ENCODE data around the gene BARX2.

The BARX2 gene

DNA sequence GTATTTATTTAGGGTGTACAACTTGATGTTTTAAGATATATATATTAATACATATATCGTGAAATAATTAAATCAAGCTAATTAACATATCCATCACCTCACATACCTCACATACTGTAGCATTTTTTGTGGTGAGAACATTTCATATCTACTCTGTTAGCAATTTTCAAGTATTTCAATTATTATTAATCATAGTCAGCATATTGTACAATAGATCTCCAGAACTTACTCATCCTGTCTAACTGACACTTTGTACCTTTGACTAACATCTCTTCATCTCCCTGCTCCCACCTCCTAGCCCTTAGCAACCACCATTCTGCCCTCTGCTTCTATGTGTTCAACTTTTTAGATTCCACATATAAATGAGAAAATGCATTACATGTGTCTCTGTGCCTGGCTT, 108.4 kb downstream of the BARX2 start:
- H3K4me1 ChIP-seq (ENCODE audit: insufficient read depth, low read length), result no peaks in the 10 kb centered on the region
- H3K36me3 ChIP-seq (ENCODE audit: insufficient read depth, low read length), result no peaks in the 10 kb centered on the region
- no peak overlapping the region for H2AFZ ChIP-seq (ENCODE audit: low read depth, low read length)
- no peaks in the 10 kb centered on the region for H3K27me3 ChIP-seq (ENCODE audit: insufficient read depth, low read length)
- H3K9me3 ChIP-seq (ENCODE audit: low read length), result no peaks in the 10 kb centered on the region
- H3K4me3 ChIP-seq (ENCODE audit: low read length), result no peak overlapping the region

DNA sequence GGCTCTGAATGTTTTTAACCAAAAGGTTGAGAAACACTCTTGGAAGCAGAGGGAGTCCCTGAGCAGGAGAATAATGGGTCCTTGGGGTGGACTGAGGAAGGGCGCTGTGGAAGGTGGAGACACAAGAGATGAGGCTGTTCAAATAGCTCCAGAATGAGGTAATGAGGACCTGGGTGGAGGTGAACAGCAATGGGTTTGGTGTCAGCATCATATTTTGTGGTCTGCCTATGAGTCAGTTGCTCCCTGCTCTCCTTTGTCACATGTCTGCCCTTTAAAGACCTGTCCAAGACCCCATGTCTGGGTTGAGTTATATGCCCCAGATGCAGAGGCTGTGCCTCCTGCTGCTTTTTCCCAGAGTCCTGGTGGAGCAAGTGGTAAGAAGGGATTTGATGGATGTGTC, 113.6 kb downstream of the BARX2 start:
- Histone ChIP-seq H3K9me3 (ENCODE audit: low read length) (no peaks in the 10 kb centered on the region), H3K27me3 (ENCODE audit: insufficient read depth, low read length) (peaks cover 1% of the 10 kb centered on the region), H3K4me1 (ENCODE audit: insufficient read depth, low read length) (no peaks in the 10 kb centered on the region), H3K36me3 (ENCODE audit: insufficient read depth, low read length) (no peaks in the 10 kb centered on the region), H3K4me3 (ENCODE audit: low read length) (no peak overlapping the region), H2AFZ (ENCODE audit: low read depth, low read length) (no peak overlapping the region)

DNA sequence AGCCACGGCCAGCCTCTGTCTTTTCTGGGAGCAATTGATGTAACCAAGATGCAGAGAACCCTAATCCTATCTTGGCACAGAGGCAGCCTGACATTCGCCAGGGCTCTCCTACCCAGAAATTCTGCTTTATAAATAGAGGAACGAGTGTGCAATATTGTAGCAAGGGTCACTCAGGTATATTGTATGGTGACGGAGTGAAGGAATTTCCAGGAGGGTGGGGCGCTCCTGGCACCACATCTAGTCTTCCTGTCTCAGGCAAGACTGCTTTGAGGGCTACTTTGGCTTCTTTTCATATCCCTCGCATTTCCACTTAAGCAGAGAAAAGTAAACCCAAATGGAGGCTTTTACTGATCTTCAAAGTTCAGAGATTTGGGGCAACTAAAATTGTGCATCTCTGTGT, 114.4 kb downstream of the BARX2 start:
- Histone ChIP-seq H3K4me3 (ENCODE audit: low read length) (no peak overlapping the region), H3K4me1 (ENCODE audit: insufficient read depth, low read length) (no peaks in the 10 kb centered on the region), H3K9me3 (ENCODE audit: low read length) (no peaks in the 10 kb centered on the region), H2AFZ (ENCODE audit: low read depth, low read length) (no peak overlapping the region), H3K36me3 (ENCODE audit: insufficient read depth, low read length) (no peaks in the 10 kb centered on the region), H3K27me3 (ENCODE audit: insufficient read depth, low read length) (peaks cover 2% of the 10 kb centered on the region)

DNA sequence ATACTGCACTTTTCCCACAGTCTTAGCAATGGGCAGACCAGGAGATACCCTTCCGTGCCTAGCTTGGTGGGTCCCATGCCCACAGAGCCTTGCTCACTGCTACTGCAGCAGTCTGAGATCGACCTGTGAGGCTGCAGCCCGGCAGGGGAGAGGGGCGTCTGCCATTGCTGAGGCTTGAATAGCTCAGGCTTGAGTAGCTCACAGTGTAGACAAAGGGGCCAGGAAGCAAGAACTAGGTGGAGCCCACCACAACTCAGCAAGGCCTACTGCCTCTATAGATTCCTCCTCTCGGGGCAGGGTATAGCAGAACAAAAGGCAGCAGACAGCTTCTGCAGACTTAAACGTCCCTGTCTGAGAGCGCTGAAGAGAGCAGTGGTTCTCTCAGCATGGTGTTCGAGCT, 118.1 kb downstream of the BARX2 start:
- H3K4me3 ChIP-seq (ENCODE audit: low read length), result no peak overlapping the region
- H3K36me3 ChIP-seq (ENCODE audit: insufficient read depth, low read length), result no peaks in the 10 kb centered on the region
- peaks cover 2% of the 10 kb centered on the region for H3K27me3 ChIP-seq (ENCODE audit: insufficient read depth, low read length)
- no peaks in the 10 kb centered on the region for H3K9me3 ChIP-seq (ENCODE audit: low read length)
- H3K4me1 ChIP-seq (ENCODE audit: insufficient read depth, low read length), result no peaks in the 10 kb centered on the region
- no peak overlapping the region for H2AFZ ChIP-seq (ENCODE audit: low read depth, low read length)

Data from neuron (in vitro differentiated cells).